Upper lobe of left lung (tissue), 4 donors: Measurements from ENCODE around the gene GLRA2.
"Not testable (repeated sequence)": the region's sequence is repeated elsewhere in the genome, so short reads cannot be mapped to it uniquely, and the experiment has no call there.

Experiments used
- POLR2A ChIP-seq, 4 donors: fragments of 450-650 bp; IDR thresholded peaks; one replicate each; pipeline ENCODE4 v1.5.1; 2016 to 2017; ENCODE audit warnings: antibody characterized with exemption in 4 of 4, mild to moderate bottlenecking in 2 of 4
- TF ChIP-seq, protein P1 (sequence below), 6 experiments: fragments of 450-650 bp in 4 of 6; fragments of 200-600 bp in 2 of 6; sonication (generic) in 2 of 6; IDR thresholded peaks; one replicate each; pipeline ENCODE4 v1.5.1; 2016 to 2019; ENCODE audit warnings: antibody characterized with exemption in 6 of 6

- TF ChIP-seq, protein P1, sequence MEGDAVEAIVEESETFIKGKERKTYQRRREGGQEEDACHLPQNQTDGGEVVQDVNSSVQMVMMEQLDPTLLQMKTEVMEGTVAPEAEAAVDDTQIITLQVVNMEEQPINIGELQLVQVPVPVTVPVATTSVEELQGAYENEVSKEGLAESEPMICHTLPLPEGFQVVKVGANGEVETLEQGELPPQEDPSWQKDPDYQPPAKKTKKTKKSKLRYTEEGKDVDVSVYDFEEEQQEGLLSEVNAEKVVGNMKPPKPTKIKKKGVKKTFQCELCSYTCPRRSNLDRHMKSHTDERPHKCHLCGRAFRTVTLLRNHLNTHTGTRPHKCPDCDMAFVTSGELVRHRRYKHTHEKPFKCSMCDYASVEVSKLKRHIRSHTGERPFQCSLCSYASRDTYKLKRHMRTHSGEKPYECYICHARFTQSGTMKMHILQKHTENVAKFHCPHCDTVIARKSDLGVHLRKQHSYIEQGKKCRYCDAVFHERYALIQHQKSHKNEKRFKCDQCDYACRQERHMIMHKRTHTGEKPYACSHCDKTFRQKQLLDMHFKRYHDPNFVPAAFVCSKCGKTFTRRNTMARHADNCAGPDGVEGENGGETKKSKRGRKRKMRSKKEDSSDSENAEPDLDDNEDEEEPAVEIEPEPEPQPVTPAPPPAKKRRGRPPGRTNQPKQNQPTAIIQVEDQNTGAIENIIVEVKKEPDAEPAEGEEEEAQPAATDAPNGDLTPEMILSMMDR (IDR thresholded peaks at IDR 0.05): not testable (repeated sequence)
- TF ChIP-seq POLR2A (IDR thresholded peaks at IDR 0.05): not testable (repeated sequence)
These were observed 83.1 kb downstream of the GLRA2 start for GRCh38 chrX:14612450-14612849.
